H9 (cell line): Measurements from ENCODE around the gene C8G. TPM values are rescaled to one million over a fixed set of nuclear protein-coding genes. Genes with fewer than 3 reads are reported as not detected.

ENCODE experiments used
- DNase-seq: peaks from one replicate; pipeline ENCODE4 v3.0.0-alpha.2; 2017
- H2AFZ ChIP-seq: one replicate; pipeline ENCODE4 v1.6.1; 2013; ENCODE audit warnings: mild to moderate bottlenecking, low read length, control low read depth, moderate library complexity
- H2AK5ac ChIP-seq: 2 replicates; pipeline ENCODE4 v1.6.1; 2013; ENCODE audit warnings: low read length, control low read depth, mixed read lengths; ENCODE audit not compliant: insufficient read length
- H2BK120ac ChIP-seq: one replicate; pipeline ENCODE4 v1.6.1; 2013; ENCODE audit warnings: low read depth, mild to moderate bottlenecking, low read length, control low read depth, inconsistent platforms; ENCODE audit not compliant: poor library complexity, severe bottlenecking
- H2BK12ac ChIP-seq: 2 replicates; pipeline ENCODE4 v1.6.1; 2013; ENCODE audit warnings: low read length, control low read depth, mixed read lengths, low read depth; ENCODE audit not compliant: insufficient read length
- H2BK15ac ChIP-seq: 2 replicates; pipeline ENCODE4 v1.6.1; 2013; ENCODE audit warnings: low read depth, low read length, control low read depth
- H2BK20ac ChIP-seq: one replicate; pipeline ENCODE4 v1.6.1; 2013; ENCODE audit warnings: low read depth, mild to moderate bottlenecking, low read length, control low read depth, inconsistent platforms; ENCODE audit not compliant: poor library complexity, severe bottlenecking
- H2BK5ac ChIP-seq: 2 replicates; pipeline ENCODE4 v1.6.1; 2013; ENCODE audit warnings: low read length, control low read depth, mixed read lengths; ENCODE audit not compliant: insufficient read length
- H3K14ac ChIP-seq: 2 replicates; pipeline ENCODE4 v1.6.1; 2013; ENCODE audit warnings: low read length, control low read depth; ENCODE audit not compliant: insufficient read depth
- H3K18ac ChIP-seq: 2 replicates; pipeline ENCODE4 v1.6.1; 2013; ENCODE audit warnings: low read depth, mild to moderate bottlenecking, mixed read lengths, low read length, control low read depth; ENCODE audit not compliant: insufficient read length
- H3K23ac ChIP-seq: 2 replicates; pipeline ENCODE4 v1.6.1; 2013; ENCODE audit warnings: low read length, control low read depth, mixed read lengths, low read depth; ENCODE audit not compliant: insufficient read length
- H3K23me2 ChIP-seq: 2 replicates; pipeline ENCODE4 v1.6.1; 2013; ENCODE audit warnings: low read depth, mild to moderate bottlenecking, mixed read lengths, low read length, control low read depth; ENCODE audit not compliant: insufficient read length, poor library complexity, severe bottlenecking
- H3K27ac ChIP-seq: 2 replicates; pipeline ENCODE4 v1.5.1; 2013; ENCODE audit warnings: low read length, control low read depth, mixed read lengths, low read depth; ENCODE audit not compliant: insufficient read length
- H3K27me3 ChIP-seq: 2 replicates; pipeline ENCODE4 v1.6.1; 2013; ENCODE audit warnings: low read length, control low read depth, inconsistent platforms; ENCODE audit not compliant: insufficient read depth
- H3K4ac ChIP-seq: 2 replicates; pipeline ENCODE4 v1.6.1; 2013; ENCODE audit warnings: low read depth, mild to moderate bottlenecking, control low read depth, inconsistent platforms, low read length, moderate library complexity
- H3K4me1 ChIP-seq: 2 replicates; pipeline ENCODE4 v1.6.1; 2013; ENCODE audit warnings: low read length, control low read depth, inconsistent platforms; ENCODE audit not compliant: insufficient read depth
- H3K4me2 ChIP-seq: 2 replicates; pipeline ENCODE4 v1.6.1; 2013; ENCODE audit warnings: low read length, control low read depth, mixed read lengths; ENCODE audit not compliant: insufficient read length, insufficient read depth
- H3K56ac ChIP-seq: 2 replicates; pipeline ENCODE4 v1.6.1; 2013; ENCODE audit warnings: low read depth, mild to moderate bottlenecking, mixed read lengths, low read length, control low read depth; ENCODE audit not compliant: insufficient read length
- H3K79me1 ChIP-seq: 2 replicates; pipeline ENCODE4 v1.6.1; 2013; ENCODE audit warnings: low read depth, mild to moderate bottlenecking, moderate library complexity, low read length, control low read depth, inconsistent platforms; ENCODE audit not compliant: insufficient read depth, poor library complexity, severe bottlenecking
- H3K79me2 ChIP-seq: 2 replicates; pipeline ENCODE4 v1.6.1; 2013; ENCODE audit warnings: low read length, control low read depth, inconsistent platforms; ENCODE audit not compliant: insufficient read depth
- H3K9ac ChIP-seq: 2 replicates; pipeline ENCODE4 v1.6.1; 2013; ENCODE audit warnings: low read length, control low read depth, mixed read lengths; ENCODE audit not compliant: insufficient read length; ENCODE audit errors: extremely low read depth
- H3K9me3 ChIP-seq: one replicate; pipeline ENCODE4 v1.6.1; 2013; ENCODE audit warnings: low read depth, low read length, inconsistent platforms; ENCODE audit not compliant: control insufficient read depth
- H3T11ph ChIP-seq: one replicate; pipeline ENCODE4 v1.6.1; 2013; ENCODE audit warnings: mild to moderate bottlenecking, low read length, control low read depth, inconsistent platforms
- H4K20me1 ChIP-seq: one replicate; pipeline ENCODE4 v1.6.1; 2013; ENCODE audit not compliant: control insufficient read depth, insufficient read length, insufficient read depth
- H4K5ac ChIP-seq: 2 replicates; pipeline ENCODE4 v1.6.1; 2013; ENCODE audit warnings: low read depth, mild to moderate bottlenecking, mixed read lengths, low read length, control low read depth; ENCODE audit not compliant: insufficient read length
- H4K8ac ChIP-seq: replicated peaks from 2 replicates; pipeline ENCODE4 v1.6.1; 2013; ENCODE audit warnings: low read length, control low read depth, mixed read lengths, low read depth; ENCODE audit not compliant: insufficient read length
- H4K91ac ChIP-seq: 2 replicates; pipeline ENCODE4 v1.6.1; 2013; ENCODE audit warnings: low read depth, mild to moderate bottlenecking, moderate library complexity, mixed read lengths, low read length, control low read depth; ENCODE audit not compliant: insufficient read length
- H3K27ac Mint-ChIP-seq, 3 experiments: 2 replicates in 2 of 3; 3 replicates in 1 of 3; pipeline ENCODE4 v1.8.0; 2020 to 2021; ENCODE audit warnings: mixed read lengths in 3 of 3, mild to moderate bottlenecking in 1 of 3, moderate library complexity in 1 of 3
- H3K27me3 Mint-ChIP-seq: 2 replicates; pipeline ENCODE4 v1.8.0; 2021; ENCODE audit warnings: low read depth, mild to moderate bottlenecking, moderate library complexity, mixed read lengths
- H3K36me3 Mint-ChIP-seq, 3 experiments: 2 replicates in 2 of 3; 3 replicates in 1 of 3; pipeline ENCODE4 v1.8.0; 2020 to 2021; ENCODE audit warnings: low read depth in 3 of 3, mixed read lengths in 3 of 3; ENCODE audit not compliant: insufficient read depth in 1 of 3
- H3K4me1 Mint-ChIP-seq, 2 experiments: 2 replicates each; pipeline ENCODE4 v1.8.0; 2020; ENCODE audit warnings: mixed read lengths in 2 of 2
- H3K4me3 Mint-ChIP-seq, 2 experiments: 2 replicates in 1 of 2; 3 replicates in 1 of 2; pipeline ENCODE4 v1.8.0; 2020 to 2021; ENCODE audit warnings: mild to moderate bottlenecking in 2 of 2, mixed read lengths in 2 of 2, moderate library complexity in 1 of 2
- H3K9me3 Mint-ChIP-seq, 2 experiments: 2 replicates in 1 of 2; 3 replicates in 1 of 2; pipeline ENCODE4 v1.8.0; 2020; ENCODE audit warnings: mild to moderate bottlenecking in 2 of 2, mixed read lengths in 2 of 2, moderate library complexity in 1 of 2
- WGBS: extraction: QIAGEN DNeasy Blood & Tissue Kit; methylation state at CpG from one replicate; pipeline ENCODE4 v1.1.7; 2013; ENCODE audit warnings: missing lambda C conversion rate, low lambda C conversion rate, mixed read lengths; ENCODE audit not compliant: insufficient read length; ENCODE audit errors: extremely low coverage; 5-methylcytosine and 5-hydroxymethylcytosine counted together
- total RNA-seq: library from RNA; stranded (reverse); gene quantifications from 2 replicates; pipeline ENCODE4 v1.2.1, GENCODE V29; 2021
- TF ChIP-seq, protein P1 (sequence below): fragments of 200-600 bp; sonication (generic); conservative IDR thresholded peaks from 3 replicates; pipeline ENCODE4 v1.8.0; 2021; ENCODE audit warnings: antibody characterized with exemption, mild to moderate bottlenecking

C8G gene
- total RNA-seq, 1 experiment from 2014 or later: 0.96 TPM

DNA sequence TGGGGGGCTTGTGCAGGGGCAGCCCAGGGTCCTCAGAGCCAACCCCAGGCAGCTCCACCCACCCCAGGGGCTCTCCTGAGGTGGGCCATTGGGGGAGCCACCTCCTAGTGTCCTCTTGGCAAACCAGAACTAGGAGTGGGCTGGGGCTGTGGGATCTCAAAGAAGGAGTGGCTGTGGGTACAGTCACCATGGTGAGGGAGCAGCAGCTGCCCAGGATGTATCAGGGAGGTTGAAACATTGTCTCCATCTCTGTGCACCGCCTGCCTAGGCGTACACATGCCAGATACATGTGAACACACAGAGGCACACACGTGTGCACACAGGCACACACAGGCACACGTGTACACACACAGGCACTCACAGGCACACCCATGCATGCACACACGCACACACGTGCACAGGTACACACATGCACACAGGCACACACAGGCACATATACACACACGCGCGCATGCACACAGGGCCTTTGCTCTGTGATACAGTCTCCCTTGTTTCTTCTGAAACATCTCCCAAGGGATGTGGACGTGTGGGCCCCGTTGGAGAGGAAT is 17.7 kb downstream of the C8G start:
- H3K9me3 ChIP-seq: no peaks in the 10 kb centered on the region
- no peak overlapping the region for H3K4me2 ChIP-seq
- peaks cover 1% of the 10 kb centered on the region for H4K20me1 ChIP-seq
- no peaks in the 10 kb centered on the region for H3K23me2 ChIP-seq
- Mint-ChIP-seq H3K36me3 (no peaks in the 10 kb centered on the region), H3K4me1 (peaks cover 7 to 15% of the 10 kb centered on the region in 2 experiments), H3K27me3 (peaks cover 17% of the 10 kb centered on the region), H3K4me3 (no peak overlapping the region), H3K9me3 (no peaks in the 10 kb centered on the region), H3K27ac (no peak overlapping the region; a peak in 1 of 7 replicates)
- H2BK20ac ChIP-seq: no peak overlapping the region
- TF ChIP-seq, protein P1, sequence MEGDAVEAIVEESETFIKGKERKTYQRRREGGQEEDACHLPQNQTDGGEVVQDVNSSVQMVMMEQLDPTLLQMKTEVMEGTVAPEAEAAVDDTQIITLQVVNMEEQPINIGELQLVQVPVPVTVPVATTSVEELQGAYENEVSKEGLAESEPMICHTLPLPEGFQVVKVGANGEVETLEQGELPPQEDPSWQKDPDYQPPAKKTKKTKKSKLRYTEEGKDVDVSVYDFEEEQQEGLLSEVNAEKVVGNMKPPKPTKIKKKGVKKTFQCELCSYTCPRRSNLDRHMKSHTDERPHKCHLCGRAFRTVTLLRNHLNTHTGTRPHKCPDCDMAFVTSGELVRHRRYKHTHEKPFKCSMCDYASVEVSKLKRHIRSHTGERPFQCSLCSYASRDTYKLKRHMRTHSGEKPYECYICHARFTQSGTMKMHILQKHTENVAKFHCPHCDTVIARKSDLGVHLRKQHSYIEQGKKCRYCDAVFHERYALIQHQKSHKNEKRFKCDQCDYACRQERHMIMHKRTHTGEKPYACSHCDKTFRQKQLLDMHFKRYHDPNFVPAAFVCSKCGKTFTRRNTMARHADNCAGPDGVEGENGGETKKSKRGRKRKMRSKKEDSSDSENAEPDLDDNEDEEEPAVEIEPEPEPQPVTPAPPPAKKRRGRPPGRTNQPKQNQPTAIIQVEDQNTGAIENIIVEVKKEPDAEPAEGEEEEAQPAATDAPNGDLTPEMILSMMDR: no peak
- no peaks in the 10 kb centered on the region for H3K27me3 ChIP-seq
- H2BK12ac ChIP-seq: no peak overlapping the region
- no peak overlapping the region for H4K91ac ChIP-seq
- no peak overlapping the region for H3K9ac ChIP-seq
- no peak overlapping the region for H3K56ac ChIP-seq
- H3K79me1 ChIP-seq: no peaks in the 10 kb centered on the region
- no peak overlapping the region for H2AK5ac ChIP-seq
- no peak overlapping the region for H2BK15ac ChIP-seq
- no peak overlapping the region for H3K14ac ChIP-seq
- H4K8ac ChIP-seq: no peak overlapping the region
- H3K18ac ChIP-seq: no peak overlapping the region
- no peak overlapping the region for H2AFZ ChIP-seq
- H3K4ac ChIP-seq: no peak overlapping the region
- no peak overlapping the region for H3T11ph ChIP-seq
- H2BK5ac ChIP-seq: no peak overlapping the region
- no peak overlapping the region for H3K27ac ChIP-seq
- DNase-seq: no peak
- H2BK120ac ChIP-seq: no peak overlapping the region
- H3K4me1 ChIP-seq: peaks cover 2% of the 10 kb centered on the region; the same call in 1 of the 2 replicates
- H4K5ac ChIP-seq: no peak overlapping the region
- H3K23ac ChIP-seq: no peak overlapping the region
- H3K79me2 ChIP-seq: no peaks in the 10 kb centered on the region
- WGBS: no CpG with 5 or more reads among the region's 11 CpGs
